ENCODE results near the gene CRYGD.
"Not testable (repeated sequence)": the region's sequence is repeated elsewhere in the genome, so short reads cannot be mapped to it uniquely, and the experiment has no call there.

CRYGD gene

DNA sequence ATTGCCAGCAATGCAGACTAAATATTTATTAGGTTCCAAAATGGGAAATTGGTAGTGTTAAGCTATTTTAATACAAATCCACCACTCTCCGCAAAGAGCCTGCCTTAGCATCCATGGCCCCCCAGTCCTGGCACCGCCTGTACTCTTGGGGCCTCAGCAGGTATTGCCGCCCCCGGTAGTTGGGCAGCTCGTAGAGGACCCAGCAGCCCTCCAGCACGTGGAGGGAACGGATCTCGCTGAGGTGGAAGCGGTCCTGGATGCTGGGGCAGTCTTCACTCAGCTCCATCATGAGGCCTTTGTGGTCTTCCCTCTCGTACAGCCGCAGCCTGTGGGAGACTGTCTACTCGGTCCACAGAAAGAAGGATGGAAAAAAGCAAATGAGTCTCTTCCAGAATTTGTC is 3.8 kb upstream of the CRYGD start:
- H3K4me2 ChIP-seq (ENCODE audit: low read length), result no peak overlapping the region
- H3K9ac ChIP-seq (ENCODE audit: low read depth, low read length), result no peak overlapping the region
- H3K36me3 ChIP-seq (ENCODE audit: insufficient read depth, low read length), result no peaks in the 10 kb centered on the region
- no peaks in the 10 kb centered on the region for H3K4me1 ChIP-seq (ENCODE audit: control insufficient read depth, insufficient read depth, low read length)
- H3K27me3 ChIP-seq (ENCODE audit: control insufficient read depth, insufficient read depth, low read length), result peaks cover 17% of the 10 kb centered on the region
- no peak overlapping the region for H3K4me3 ChIP-seq (ENCODE audit: low read length)
- H3K9me3 ChIP-seq (replicated peaks; ENCODE audit: low read length), result no peaks in the 10 kb centered on the region

DNA sequence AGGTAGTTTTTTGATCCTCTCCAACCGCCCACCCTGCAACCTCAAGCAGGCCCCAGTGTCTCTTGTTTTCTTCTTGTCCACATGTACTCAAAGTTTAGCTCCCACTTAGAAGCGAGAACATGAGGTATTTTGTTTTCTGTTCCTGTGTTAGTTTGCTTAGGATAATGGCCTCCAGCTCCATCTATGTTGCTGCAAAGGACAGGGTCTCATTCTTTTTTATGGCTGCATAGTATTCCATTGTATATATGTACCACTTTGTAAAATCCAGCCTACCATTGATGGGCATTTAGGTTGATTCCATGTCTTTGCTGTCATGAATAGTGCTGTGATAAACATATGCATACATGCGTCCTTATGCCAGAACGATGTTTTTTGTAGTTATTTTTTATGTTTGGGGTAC is 2.8 kb upstream of the CRYGD start:
- Histone ChIP-seq H3K4me3 (ENCODE audit: low read length) (no peak overlapping the region), H3K9ac (ENCODE audit: low read depth, low read length) (no peak overlapping the region), H3K9me3 (replicated peaks; ENCODE audit: low read length) (no peaks in the 10 kb centered on the region), H3K36me3 (ENCODE audit: insufficient read depth, low read length) (no peaks in the 10 kb centered on the region), H3K27me3 (ENCODE audit: control insufficient read depth, insufficient read depth, low read length) (peaks cover 17% of the 10 kb centered on the region), H3K4me1 (ENCODE audit: control insufficient read depth, insufficient read depth, low read length) (no peaks in the 10 kb centered on the region), H3K4me2 (ENCODE audit: low read length) (no peak overlapping the region)

DNA sequence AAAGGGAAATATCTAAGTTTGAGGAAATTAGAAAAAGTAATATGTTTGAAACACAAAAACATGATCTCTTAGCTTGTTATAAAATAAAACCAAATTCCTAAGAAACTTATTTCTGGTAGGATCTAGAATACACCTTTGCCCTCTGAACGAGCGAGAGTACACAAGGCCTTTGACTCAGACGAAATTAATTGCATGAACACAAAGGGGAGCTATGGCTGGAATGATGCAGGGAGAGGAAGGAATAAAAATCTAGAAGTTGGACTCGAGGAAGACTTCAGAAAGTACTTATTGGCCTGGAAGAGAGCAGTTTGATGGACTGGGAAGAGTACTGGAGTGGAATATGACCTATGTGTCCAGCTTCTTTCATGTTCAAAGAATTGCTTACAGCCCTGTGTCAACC is 927 bp upstream of the CRYGD start:
- no peaks in the 10 kb centered on the region for H3K9me3 ChIP-seq (replicated peaks; ENCODE audit: low read length)
- H3K4me1 ChIP-seq (ENCODE audit: control insufficient read depth, insufficient read depth, low read length), result no peaks in the 10 kb centered on the region
- H3K4me3 ChIP-seq (ENCODE audit: low read length), result no peak overlapping the region
- no peaks in the 10 kb centered on the region for H3K36me3 ChIP-seq (ENCODE audit: insufficient read depth, low read length)
- H3K9ac ChIP-seq (ENCODE audit: low read depth, low read length), result no peak overlapping the region
- peaks cover 22% of the 10 kb centered on the region for H3K27me3 ChIP-seq (ENCODE audit: control insufficient read depth, insufficient read depth, low read length)
- no peak overlapping the region for H3K4me2 ChIP-seq (ENCODE audit: low read length)

DNA sequence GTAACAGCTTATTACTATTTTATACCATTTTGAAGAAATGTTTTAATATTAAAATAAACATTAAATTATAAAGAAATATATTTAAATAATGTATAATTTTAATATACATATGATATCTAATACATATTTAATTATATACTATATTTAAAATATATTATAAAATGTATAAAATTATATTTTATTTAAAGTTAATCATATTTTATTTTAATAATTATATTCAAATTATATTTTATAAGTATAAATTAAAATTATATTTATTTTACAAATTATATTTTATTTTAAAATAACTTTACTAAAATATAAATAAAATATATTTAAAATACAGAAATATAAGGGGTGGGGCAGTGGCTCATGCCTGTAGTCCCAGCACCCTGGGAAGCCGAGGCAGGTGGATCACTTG is 2.1 kb downstream of the CRYGD start:
- H3K4me3 ChIP-seq (ENCODE audit: low read length), result no peak overlapping the region
- no peaks in the 10 kb centered on the region for H3K9me3 ChIP-seq (replicated peaks; ENCODE audit: low read length)
- no peaks in the 10 kb centered on the region for H3K4me1 ChIP-seq (ENCODE audit: control insufficient read depth, insufficient read depth, low read length)
- peaks cover 28% of the 10 kb centered on the region for H3K27me3 ChIP-seq (ENCODE audit: control insufficient read depth, insufficient read depth, low read length)
- no peaks in the 10 kb centered on the region for H3K36me3 ChIP-seq (ENCODE audit: insufficient read depth, low read length)
- no peak overlapping the region for H3K4me2 ChIP-seq (ENCODE audit: low read length)
- no peak overlapping the region for H3K9ac ChIP-seq (ENCODE audit: low read depth, low read length)

DNA sequence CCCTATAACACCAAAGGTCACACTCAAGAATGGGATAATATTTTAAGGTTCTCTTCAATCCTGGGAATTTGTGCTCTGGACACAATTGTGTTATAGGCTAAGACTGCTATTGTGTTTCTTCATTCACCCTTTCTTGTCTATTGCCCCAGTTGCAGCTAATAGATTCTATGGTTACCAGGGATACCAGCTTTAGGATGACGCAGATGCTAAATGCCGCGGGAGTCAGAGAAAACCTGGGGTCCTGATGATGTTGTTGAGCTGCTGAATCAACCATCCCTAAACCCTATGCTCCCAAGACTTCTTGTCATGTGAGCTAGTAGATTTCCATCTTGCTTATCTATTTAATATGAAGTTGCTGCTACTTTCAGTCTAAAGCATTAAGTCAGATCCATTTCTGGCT is 5.4 kb downstream of the CRYGD start:
- Histone ChIP-seq H3K27me3 (ENCODE audit: control insufficient read depth, insufficient read depth, low read length) (peaks cover 23% of the 10 kb centered on the region), H3K9me3 (replicated peaks; ENCODE audit: low read length) (no peaks in the 10 kb centered on the region), H3K36me3 (ENCODE audit: insufficient read depth, low read length) (no peaks in the 10 kb centered on the region), H3K4me1 (ENCODE audit: control insufficient read depth, insufficient read depth, low read length) (no peaks in the 10 kb centered on the region), H3K4me3 (ENCODE audit: low read length) (no peak overlapping the region), H3K9ac (ENCODE audit: low read depth, low read length) (no peak overlapping the region), H3K4me2 (ENCODE audit: low read length) (no peak overlapping the region)

DNA sequence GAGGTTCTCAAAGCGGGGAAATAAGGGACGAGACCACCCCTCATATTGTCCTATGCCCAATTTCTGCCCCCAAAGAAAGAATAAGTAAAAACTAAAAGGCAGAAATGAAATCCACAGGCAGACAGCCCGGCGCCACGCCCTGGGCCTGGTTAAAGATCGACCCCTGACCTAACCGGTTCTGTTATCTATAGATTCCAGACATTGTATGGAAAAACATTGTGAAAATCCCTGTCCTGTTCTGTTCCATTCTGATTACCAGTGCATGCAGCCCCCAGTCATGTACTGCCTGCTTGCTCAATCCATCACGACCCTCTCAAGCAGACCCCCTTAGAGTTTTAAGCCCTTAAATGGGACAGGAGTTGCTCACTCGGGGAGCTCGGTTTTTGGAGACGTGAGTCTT is 6.9 kb downstream of the CRYGD start:
- H3K27me3 ChIP-seq (ENCODE audit: control insufficient read depth, insufficient read depth, low read length), result peaks cover 33% of the 10 kb centered on the region
- H3K4me2 ChIP-seq (ENCODE audit: low read length); H3K36me3 ChIP-seq (ENCODE audit: insufficient read depth, low read length); H3K9me3 ChIP-seq (replicated peaks; ENCODE audit: low read length); H3K4me3 ChIP-seq (ENCODE audit: low read length); H3K9ac ChIP-seq (ENCODE audit: low read depth, low read length); H3K4me1 ChIP-seq (ENCODE audit: control insufficient read depth, insufficient read depth, low read length): not testable (repeated sequence)

DNA sequence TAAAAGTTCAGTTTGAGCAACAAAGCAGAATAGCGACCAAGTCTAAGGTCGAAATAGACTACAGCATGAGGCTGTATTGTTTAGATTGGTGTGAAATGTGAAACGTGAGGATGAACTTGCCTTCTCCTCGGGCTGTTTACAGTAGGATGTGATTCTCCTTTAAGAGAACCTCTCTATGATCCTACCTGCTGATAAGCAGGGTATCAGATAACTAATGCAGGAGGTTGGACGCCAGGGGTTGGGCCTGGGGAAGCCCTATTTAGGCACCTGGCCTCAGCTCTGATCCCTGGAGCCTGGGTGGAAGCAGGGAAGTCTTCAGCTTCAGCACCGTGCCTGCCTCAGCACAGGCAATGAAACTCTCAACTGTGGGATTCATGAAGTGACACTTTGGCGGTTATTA is 11.4 kb downstream of the CRYGD start:
- Histone ChIP-seq H3K36me3 (ENCODE audit: insufficient read depth, low read length) (no peaks in the 10 kb centered on the region), H3K27me3 (ENCODE audit: control insufficient read depth, insufficient read depth, low read length) (peaks cover 32% of the 10 kb centered on the region), H3K9ac (ENCODE audit: low read depth, low read length) (no peak overlapping the region)

DNA sequence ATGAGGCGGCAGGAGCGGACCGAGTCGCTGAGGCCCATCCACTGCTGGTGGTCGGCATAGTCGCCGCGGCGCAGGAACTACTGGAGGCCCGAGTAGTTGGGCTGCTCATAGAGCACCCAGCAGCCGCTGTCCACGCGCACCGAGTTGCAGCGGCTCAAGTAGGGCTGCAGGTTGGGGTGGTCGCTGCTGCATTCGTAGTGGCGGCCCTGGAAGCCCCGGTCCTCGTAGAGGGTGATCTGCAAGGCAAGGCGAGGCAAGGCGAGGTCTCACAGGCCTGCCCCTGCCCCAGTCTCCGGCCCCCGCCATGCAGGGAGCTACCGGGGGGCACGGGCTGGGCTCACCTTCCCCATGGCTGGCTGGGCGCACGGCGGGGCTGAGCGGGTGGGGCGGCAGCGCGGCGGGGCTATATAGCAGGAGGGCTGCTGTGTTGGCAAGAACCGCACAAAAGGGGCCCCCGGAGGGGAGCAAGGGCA is 12.0 kb downstream of the CRYGD start:
- Histone ChIP-seq H3K27me3 (ENCODE audit: control insufficient read depth, insufficient read depth, low read length) (peaks cover 32% of the 10 kb centered on the region), H3K4me2 (ENCODE audit: low read length) (peak overlapping the region; percentile 25)
- not testable (repeated sequence) for H3K4me3 ChIP-seq (ENCODE audit: low read length); H3K9me3 ChIP-seq (replicated peaks; ENCODE audit: low read length); H3K4me1 ChIP-seq (ENCODE audit: control insufficient read depth, insufficient read depth, low read length); H3K9ac ChIP-seq (ENCODE audit: low read depth, low read length); H3K36me3 ChIP-seq (ENCODE audit: insufficient read depth, low read length)

More for the DNA sequence above, 11.4 kb downstream of the CRYGD start:
- Histone ChIP-seq H3K4me2 (ENCODE audit: low read length) (no peak overlapping the region), H3K4me3 (ENCODE audit: low read length) (no peak overlapping the region), H3K4me1 (ENCODE audit: control insufficient read depth, insufficient read depth, low read length) (no peaks in the 10 kb centered on the region), H3K9me3 (replicated peaks; ENCODE audit: low read length) (no peaks in the 10 kb centered on the region)

DNA sequence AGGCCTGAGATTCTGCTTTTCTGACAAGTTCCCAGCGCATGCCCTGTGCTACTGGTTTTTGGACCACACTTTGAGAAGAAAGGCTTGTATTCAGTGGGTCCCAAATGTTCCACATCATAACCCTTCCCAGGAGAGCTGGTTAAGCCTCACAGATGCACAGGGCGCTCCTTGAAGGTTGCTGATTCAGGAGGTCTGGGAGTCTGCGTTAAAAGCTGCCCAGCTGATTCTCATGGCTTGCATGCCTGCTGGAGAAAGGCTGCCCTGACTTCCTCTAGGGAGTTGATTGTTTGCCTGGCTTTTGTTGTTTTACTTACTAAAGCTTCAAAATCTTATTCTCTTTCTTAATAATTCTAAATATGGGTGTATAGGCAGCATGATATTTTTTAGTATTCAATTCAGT is 20.7 kb downstream of the CRYGD start:
- Histone ChIP-seq H3K27me3 (ENCODE audit: control insufficient read depth, insufficient read depth, low read length) (peaks cover 16% of the 10 kb centered on the region), H3K4me3 (ENCODE audit: low read length) (no peak overlapping the region), H3K9ac (ENCODE audit: low read depth, low read length) (no peak overlapping the region), H3K4me2 (ENCODE audit: low read length) (no peak overlapping the region), H3K9me3 (replicated peaks; ENCODE audit: low read length) (no peaks in the 10 kb centered on the region), H3K36me3 (ENCODE audit: insufficient read depth, low read length) (no peaks in the 10 kb centered on the region), H3K4me1 (ENCODE audit: control insufficient read depth, insufficient read depth, low read length) (no peaks in the 10 kb centered on the region)

DNA sequence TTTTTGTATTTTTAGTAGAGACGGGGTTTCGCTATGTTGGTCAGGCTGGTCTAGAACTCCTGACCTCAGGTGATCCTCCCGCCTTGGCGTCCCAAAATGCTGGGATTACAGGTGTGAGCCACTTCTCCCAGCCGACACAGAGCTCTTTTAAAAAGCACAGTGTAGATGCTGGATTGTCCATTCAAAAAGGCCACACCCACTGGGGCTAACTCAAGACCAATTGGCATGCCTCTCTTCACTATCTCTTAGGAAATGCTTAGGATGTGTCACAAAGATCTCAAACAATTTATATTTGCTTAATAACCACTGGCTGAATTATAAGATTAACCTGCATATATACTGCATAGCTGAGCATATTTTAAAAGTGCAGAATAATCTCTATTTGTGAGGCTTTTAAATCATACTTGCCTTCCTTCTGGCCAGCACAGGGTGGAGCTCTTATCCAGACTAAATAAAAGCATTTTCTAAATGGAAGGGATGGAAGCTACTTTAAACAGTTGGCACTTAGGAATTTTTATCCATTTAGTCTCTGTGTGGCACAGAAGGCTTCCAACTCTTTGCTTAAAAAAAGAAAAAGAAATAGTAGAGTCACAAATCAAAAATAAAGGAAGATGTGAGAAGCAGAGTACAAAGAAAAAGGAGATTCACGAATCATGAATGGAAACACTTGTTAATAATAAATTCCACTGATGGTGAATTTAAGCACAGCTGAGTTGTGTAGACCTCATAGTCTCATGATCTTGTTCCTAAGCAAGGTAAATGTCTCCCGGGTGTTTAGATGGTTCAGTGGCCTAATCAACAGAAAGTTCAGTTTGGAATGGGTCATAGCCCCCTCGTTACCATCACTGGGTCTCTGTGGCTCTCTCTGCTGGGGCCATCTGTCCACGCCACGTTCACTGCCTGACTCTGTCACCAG is 22.4 kb downstream of the CRYGD start:
- Histone ChIP-seq H3K27me3 (ENCODE audit: control insufficient read depth, insufficient read depth, low read length) (peaks cover 14% of the 10 kb centered on the region), H3K36me3 (ENCODE audit: insufficient read depth, low read length) (no peaks in the 10 kb centered on the region), H3K4me2 (ENCODE audit: low read length) (no peak overlapping the region), H3K4me3 (ENCODE audit: low read length) (no peak overlapping the region), H3K4me1 (ENCODE audit: control insufficient read depth, insufficient read depth, low read length) (peaks cover 5% of the 10 kb centered on the region), H3K9ac (ENCODE audit: low read depth, low read length) (no peak overlapping the region), H3K9me3 (replicated peaks; ENCODE audit: low read length) (no peaks in the 10 kb centered on the region)

DNA sequence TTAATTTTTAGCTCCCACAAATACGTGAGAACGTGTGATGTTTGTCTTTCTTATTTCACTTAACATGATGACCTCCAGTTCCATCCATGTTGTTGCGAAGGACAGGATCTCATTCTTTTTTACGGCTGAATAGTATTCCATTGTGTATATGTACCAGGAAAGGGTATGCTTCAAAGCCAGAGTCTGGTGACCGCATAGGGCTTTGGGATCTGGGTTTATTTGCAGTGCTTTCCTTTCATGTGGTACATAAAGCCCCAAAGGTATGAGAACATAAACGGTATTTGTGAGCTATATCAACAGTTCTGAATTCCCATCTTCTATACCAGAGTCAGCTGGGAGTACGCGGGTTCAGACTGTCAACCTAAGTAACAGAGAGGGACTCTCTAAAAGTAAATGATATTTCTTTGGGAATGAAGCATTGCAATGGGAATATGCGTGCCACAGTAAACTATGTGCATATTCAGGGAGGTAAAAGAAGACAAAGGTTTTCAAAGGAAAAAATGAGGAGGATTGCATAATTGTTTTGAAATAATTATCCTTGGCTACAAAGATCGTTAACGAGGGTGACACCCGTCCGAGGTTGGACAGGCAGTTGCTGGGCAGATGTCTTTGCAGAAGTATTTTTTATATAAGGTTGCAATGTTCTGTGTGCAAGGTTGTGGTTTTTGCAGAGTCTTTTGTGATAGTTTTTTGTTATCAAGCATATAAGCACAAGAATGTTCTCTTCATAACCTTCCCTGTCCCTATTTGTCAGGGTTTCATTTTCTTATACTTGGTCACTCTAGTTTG is 24.4 kb downstream of the CRYGD start:
- Histone ChIP-seq H3K9ac (ENCODE audit: low read depth, low read length) (no peak overlapping the region), H3K4me1 (ENCODE audit: control insufficient read depth, insufficient read depth, low read length) (peaks cover 5% of the 10 kb centered on the region), H3K9me3 (replicated peaks; ENCODE audit: low read length) (no peaks in the 10 kb centered on the region), H3K27me3 (ENCODE audit: control insufficient read depth, insufficient read depth, low read length) (peaks cover 14% of the 10 kb centered on the region), H3K36me3 (ENCODE audit: insufficient read depth, low read length) (no peaks in the 10 kb centered on the region), H3K4me3 (ENCODE audit: low read length) (no peak overlapping the region), H3K4me2 (ENCODE audit: low read length) (no peak overlapping the region)

Measured in skeletal muscle satellite cell (primary cell).